Right lobe of liver (tissue), 6 donors: ENCODE data around the gene GALNT10. TPM values are rescaled to one million over a fixed set of nuclear protein-coding genes. Genes with fewer than 3 reads are reported as not detected.

ENCODE experiments used
- ATAC-seq, 4 donors: fragments of 200-7000 bp; cut with Tn5 transposase; one replicate each; pipeline ENCODE4 v1.9.1; 2020; ENCODE audit warnings: mild to moderate bottlenecking in 4 of 4, moderate library complexity in 4 of 4
- DNase-seq, 3 donors: peaks; one replicate each; pipeline ENCODE4 v3.0.0-alpha.2; 2020
- H3K27ac ChIP-seq, 3 donors: fragments of 200-600 bp; one replicate each; pipeline ENCODE4 v1.8.0; 2022
- H3K27me3 ChIP-seq, 2 donors: fragments of 200-600 bp; one replicate each; pipeline ENCODE4 v1.8.0; 2022
- H3K36me3 ChIP-seq, 4 donors: fragments of 200-600 bp; sonication (generic) in 1 of 4; one replicate each; pipeline versions ENCODE4 v1.5.1 to v1.8.0; 2017 to 2022; ENCODE audit warnings: control low read depth in 1 of 4
- H3K4me1 ChIP-seq, 4 donors: fragments of 200-600 bp; sonication (generic) in 1 of 4; one replicate each; pipeline versions ENCODE4 v1.5.1 to v1.8.0; 2017 to 2022; ENCODE audit warnings: control low read depth in 1 of 4
- H3K4me3 ChIP-seq, 3 donors: fragments of 200-600 bp; one replicate each; pipeline ENCODE4 v1.8.0; 2022
- H3K9me3 ChIP-seq, 4 donors: fragments of 200-600 bp; sonication (generic) in 1 of 4; one replicate each; pipeline versions ENCODE4 v1.5.1 to v1.8.0; 2017 to 2022; ENCODE audit warnings: control low read depth in 1 of 4
- POLR2A ChIP-seq: fragments of 450-650 bp; IDR thresholded peaks from one replicate; pipeline ENCODE4 v1.6.1; 2017; ENCODE audit warnings: antibody characterized with exemption, mild to moderate bottlenecking
- WGBS: methylation state at CpG from one replicate; pipeline ENCODE4 v1.1.6; 2018; ENCODE audit warnings: low coverage, low lambda C conversion rate; ENCODE audit not compliant: insufficient coverage; ENCODE audit errors: missing lambda C conversion rate; 5-methylcytosine and 5-hydroxymethylcytosine counted together
- intact Hi-C, 2 donors: fragments of 100-400 bp; cut with DNase I; formaldehyde crosslinking; loops; one replicate each; pipeline versions ENCODE4 v1.11.2 to v1.14.1; 2022
- total RNA-seq, 6 experiments: library from RNA; depleted of rRNA in 2 of 6; stranded (reverse); fragments of >200 nt in 2 of 6; fragmentation: NEBNext Ultra II Directional in 3 of 6; extraction: Animal tissue kit (Norgen Biotek cat#: 25700) in 3 of 6; gene quantifications; one replicate each; pipeline versions ENCODE4 v1.1.0 to v1.2.4, GENCODE V29; 2016 to 2023
- TF ChIP-seq, protein P1 (sequence below), 4 donors: fragments of 200-600 bp in 3 of 4; fragments of 450-650 bp in 1 of 4; IDR thresholded peaks; one replicate each; pipeline versions ENCODE4 v1.5.1 to v1.8.0; 2016 to 2022; ENCODE audit warnings: antibody characterized with exemption in 4 of 4, mild to moderate bottlenecking in 2 of 4
- donor health status: DM: no; HTN: yes; CAD: no.
- donor health status: DM: no; HTN: no; CAD: no.
- donor health status: DM: no; HTN: no; CAD: no.
- donor health status: DM: no; HTN: yes; CAD: no.
- donor health status: DM: no; HTN: yes; CAD: no.

The GALNT10 gene
- total RNA-seq, 6 experiments from 2014 or later, result 4.0 to 9.7 (median 7.1) TPM

- ATAC-seq, result peak; percentile 71 to 88 (median 74)
- Histone ChIP-seq H3K36me3 (no peaks in the 10 kb centered on the region), H3K27ac (no peak overlapping the region), H3K9me3 (no peaks in the 10 kb centered on the region), H3K4me1 (peaks cover 0 to 6% (median 0%) of the 10 kb centered on the region in 4 donors), H3K4me3 (no peak overlapping the region), H3K27me3 (no peaks in the 10 kb centered on the region)
- DNase-seq, result no peak
- TF ChIP-seq POLR2A, result no peak
- TF ChIP-seq, protein P1, sequence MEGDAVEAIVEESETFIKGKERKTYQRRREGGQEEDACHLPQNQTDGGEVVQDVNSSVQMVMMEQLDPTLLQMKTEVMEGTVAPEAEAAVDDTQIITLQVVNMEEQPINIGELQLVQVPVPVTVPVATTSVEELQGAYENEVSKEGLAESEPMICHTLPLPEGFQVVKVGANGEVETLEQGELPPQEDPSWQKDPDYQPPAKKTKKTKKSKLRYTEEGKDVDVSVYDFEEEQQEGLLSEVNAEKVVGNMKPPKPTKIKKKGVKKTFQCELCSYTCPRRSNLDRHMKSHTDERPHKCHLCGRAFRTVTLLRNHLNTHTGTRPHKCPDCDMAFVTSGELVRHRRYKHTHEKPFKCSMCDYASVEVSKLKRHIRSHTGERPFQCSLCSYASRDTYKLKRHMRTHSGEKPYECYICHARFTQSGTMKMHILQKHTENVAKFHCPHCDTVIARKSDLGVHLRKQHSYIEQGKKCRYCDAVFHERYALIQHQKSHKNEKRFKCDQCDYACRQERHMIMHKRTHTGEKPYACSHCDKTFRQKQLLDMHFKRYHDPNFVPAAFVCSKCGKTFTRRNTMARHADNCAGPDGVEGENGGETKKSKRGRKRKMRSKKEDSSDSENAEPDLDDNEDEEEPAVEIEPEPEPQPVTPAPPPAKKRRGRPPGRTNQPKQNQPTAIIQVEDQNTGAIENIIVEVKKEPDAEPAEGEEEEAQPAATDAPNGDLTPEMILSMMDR (IDR thresholded peaks at IDR 0.05), result no peak
- 27% methylated on average over 1 of the region's 1 CpG for WGBS
- intact Hi-C loops, result loop anchor here (10.0 kb wide), 2 partner anchors 199 to 231 kb away; no protein-coding TSS in a partner anchor
These were observed 16.4 kb upstream of the GALNT10 start for GRCh38 chr5:154174091-154174490.

GRCh38 chr5:154176181-154176580 lies 14.4 kb upstream of the GALNT10 start:
- WGBS, result 20% methylated on average over 2 of the region's 2 CpGs
- intact Hi-C loops, result loop anchor here (10.0 kb wide), 2 partner anchors 201 to 229 kb away; no protein-coding TSS in a partner anchor
- ATAC-seq (peak in 1 of 4 donors; percentile 7), DNase-seq (no peak)
- H3K9me3 ChIP-seq, result no peaks in the 10 kb centered on the region
- H3K36me3 ChIP-seq, result no peaks in the 10 kb centered on the region
- H3K27ac ChIP-seq, result no peak overlapping the region
- TF ChIP-seq, protein P1 (IDR thresholded peaks at IDR 0.05), result no peak
- TF ChIP-seq POLR2A, result no peak
- peaks cover 0 to 6% (median 0%) of the 10 kb centered on the region in 4 donors for H3K4me1 ChIP-seq
- H3K4me3 ChIP-seq, result no peak overlapping the region
- H3K27me3 ChIP-seq, result no peaks in the 10 kb centered on the region

GRCh38 chr5:154178661-154179060 lies 11.9 kb upstream of the GALNT10 start:
- Histone ChIP-seq H3K36me3 (no peaks in the 10 kb centered on the region), H3K4me1 (peaks cover 0 to 6% (median 0%) of the 10 kb centered on the region in 4 donors), H3K9me3 (no peaks in the 10 kb centered on the region), H3K27ac (no peak overlapping the region), H3K27me3 (no peaks in the 10 kb centered on the region), H3K4me3 (no peak overlapping the region)
- WGBS, result 64% methylated on average over 2 of the region's 2 CpGs
- intact Hi-C loops, result loop anchor here (10.0 kb wide), 2 partner anchors 204 to 226 kb away; no protein-coding TSS in a partner anchor
- DNase-seq (no peak), ATAC-seq (peak; percentile 24 to 76 (median 56))
- TF ChIP-seq, protein P1 (IDR thresholded peaks at IDR 0.05), result no peak
- TF ChIP-seq POLR2A, result no peak

DNA sequence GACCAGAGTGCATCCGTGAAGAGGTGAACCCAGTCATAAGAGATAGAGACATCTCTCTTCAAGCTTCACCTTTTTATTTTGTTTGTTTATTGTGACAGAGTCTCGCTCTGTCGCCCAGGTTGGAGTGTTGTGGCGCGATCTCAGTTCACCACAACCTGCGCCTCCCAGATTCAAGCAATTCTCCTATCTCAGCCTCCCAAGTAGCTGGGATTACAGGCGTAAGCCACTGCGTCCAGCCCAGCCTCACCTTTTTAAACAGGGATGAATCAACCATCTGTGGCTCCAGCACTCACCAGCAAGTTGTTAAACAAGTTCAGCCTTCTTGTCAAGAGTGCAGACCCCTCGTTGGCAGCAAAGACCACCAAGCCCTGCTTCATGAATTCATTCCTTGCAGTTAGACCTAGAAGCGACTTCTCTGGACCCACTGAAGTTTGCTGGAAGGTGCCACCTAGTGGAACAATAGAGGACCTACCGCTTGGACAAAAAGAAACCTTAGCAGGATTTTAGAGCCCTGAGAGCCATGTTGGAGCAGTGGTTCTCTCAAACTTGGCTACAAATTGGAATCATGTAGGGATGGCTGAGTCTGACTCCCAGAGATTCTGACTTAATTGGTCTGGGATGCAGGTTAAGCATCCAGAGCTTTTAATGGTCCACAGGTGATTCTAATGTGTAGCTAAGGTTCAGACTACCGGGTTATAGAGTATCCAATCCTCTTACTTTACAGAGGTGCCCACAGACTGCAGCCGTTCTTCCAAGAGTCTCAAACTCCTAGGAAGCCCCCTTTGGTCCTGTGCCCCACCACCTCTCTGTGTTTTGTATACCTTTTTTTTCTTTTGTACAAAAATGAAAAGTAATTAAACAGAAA lies 10.5 kb upstream of the GALNT10 start:
- TF ChIP-seq, protein P1 (IDR thresholded peaks at IDR 0.05), result peak; percentile 72 to 78 (median 75)
- TF ChIP-seq POLR2A, result no peak
- 40% methylated on average over 12 of the region's 13 CpGs for WGBS
- intact Hi-C loops, result loop anchor here (2.0 to 10.0 kb wide), 4 partner anchors 95 to 225 kb away; no protein-coding TSS in a partner anchor

More for the DNA sequence above, 10.5 kb upstream of the GALNT10 start:
- H3K9me3 ChIP-seq, result no peaks in the 10 kb centered on the region
- no peak overlapping the region for H3K27ac ChIP-seq
- no peak overlapping the region for H3K4me3 ChIP-seq
- no peak for DNase-seq
- no peaks in the 10 kb centered on the region for H3K27me3 ChIP-seq
- no peaks in the 10 kb centered on the region for H3K4me1 ChIP-seq
- no peaks in the 10 kb centered on the region for H3K36me3 ChIP-seq
- ATAC-seq, result peak; percentile 92 to 95 (median 93)
